IMR-90 (cell line): ENCODE results near the gene HUNK. TPM values are rescaled to one million over a fixed set of nuclear protein-coding genes. Genes with fewer than 3 reads are reported as not detected.

Experiments
- ATAC-seq: fragments of 200-7000 bp; cut with Tn5 transposase; 2 replicates; pipeline ENCODE4 v1.9.1; 2020; ENCODE audit warnings: low read depth, mild to moderate bottlenecking, moderate library complexity
- BruUV-seq: library from RNA; stranded (reverse); fragments of 400-500 nt; replicated peaks from 2 replicates; lab custom pipeline; 2021; lab: Mats Ljungman, UMichigan
- CTCF ChIA-PET: fragments of 300-600 bp; formaldehyde crosslinking; extraction: SDS; loops from one replicate; lab custom pipeline; 2021; ENCODE audit warnings: antibody characterized with exemption; lab: Yijun Ruan, JAX
- POLR2A ChIA-PET: fragments of 300-600 bp; sonication (Branson Sonifier 250); formaldehyde crosslinking; loops from one replicate; lab custom pipeline; 2022; ENCODE audit warnings: antibody characterized with exemption; ENCODE audit not compliant: unreplicated experiment; lab: Charles Lee
- DNase-seq: peaks from one replicate; pipeline ENCODE4 v3.0.0; 2013
- H2AFZ ChIP-seq: replicated peaks from 2 replicates; pipeline ENCODE3; 2013; ENCODE audit warnings: low read length, mild to moderate bottlenecking; ENCODE audit not compliant: poor library complexity
- H2AK5ac ChIP-seq: 2 replicates; pipeline ENCODE4 v1.6.1; 2013; ENCODE audit warnings: low read depth, low read length, inconsistent platforms
- H2AK9ac ChIP-seq: replicated peaks from 2 replicates; pipeline ENCODE3; 2013; ENCODE audit warnings: mild to moderate bottlenecking, low read depth, low read length, moderate library complexity; ENCODE audit not compliant: poor library complexity
- H2BK120ac ChIP-seq: 2 replicates; pipeline ENCODE4 v1.6.1; 2013; ENCODE audit warnings: low read depth, low read length, inconsistent platforms
- H2BK15ac ChIP-seq: 3 replicates; pipeline ENCODE4 v1.6.1; 2013; ENCODE audit warnings: low read depth, low read length, inconsistent platforms
- H2BK20ac ChIP-seq: 2 replicates; pipeline ENCODE4 v1.6.1; 2013; ENCODE audit warnings: low read depth, mild to moderate bottlenecking, inconsistent platforms, low read length, moderate library complexity
- H2BK5ac ChIP-seq: 2 replicates; pipeline ENCODE4 v1.6.1; 2013; ENCODE audit warnings: mild to moderate bottlenecking, low read depth, low read length, inconsistent platforms; ENCODE audit not compliant: poor library complexity, severe bottlenecking
- H3K14ac ChIP-seq: replicated peaks from 2 replicates; pipeline ENCODE4 v1.6.1; 2013; ENCODE audit warnings: low read depth, low read length, inconsistent platforms
- H3K18ac ChIP-seq: 2 replicates; pipeline ENCODE4 v1.6.1; 2013; ENCODE audit warnings: low read depth, low read length, control low read depth
- H3K23ac ChIP-seq: 2 replicates; pipeline ENCODE4 v1.6.1; 2013; ENCODE audit warnings: low read depth, low read length, inconsistent platforms
- H3K27ac ChIP-seq: 2 replicates; pipeline ENCODE4 v1.5.1; 2013; ENCODE audit warnings: mild to moderate bottlenecking, control low read depth, low read length; ENCODE audit not compliant: insufficient read depth
- H3K27me3 ChIP-seq: 2 replicates; pipeline ENCODE4 v1.6.1; 2013; ENCODE audit warnings: low read length; ENCODE audit not compliant: control insufficient read depth, insufficient read depth
- H3K36me3 ChIP-seq: 2 replicates; pipeline ENCODE4 v1.6.1; 2013; ENCODE audit warnings: low read length, mixed read lengths; ENCODE audit not compliant: control insufficient read depth, insufficient read depth
- H3K4ac ChIP-seq: 2 replicates; pipeline ENCODE4 v1.6.1; 2013; ENCODE audit warnings: low read depth, low read length, inconsistent platforms
- H3K4me1 ChIP-seq: 2 replicates; pipeline ENCODE4 v1.6.1; 2013; ENCODE audit warnings: low read length, mixed read lengths; ENCODE audit not compliant: control insufficient read depth, insufficient read depth
- H3K4me2 ChIP-seq: 2 replicates; pipeline ENCODE4 v1.6.1; 2013; ENCODE audit warnings: low read depth, mild to moderate bottlenecking, control low read depth, low read length, moderate library complexity
- H3K4me3 ChIP-seq: 2 replicates; pipeline ENCODE4 v1.5.1; 2013; ENCODE audit warnings: low read depth, mild to moderate bottlenecking, control low read depth, low read length, moderate library complexity; ENCODE audit not compliant: insufficient read depth
- H3K56ac ChIP-seq: 2 replicates; pipeline ENCODE4 v1.6.1; 2013; ENCODE audit warnings: low read length, inconsistent platforms; ENCODE audit not compliant: insufficient read depth; ENCODE audit errors: extremely low read depth
- H3K79me1 ChIP-seq, 2 experiments: 2 replicates each; pipeline ENCODE4 v1.6.1; 2013; ENCODE audit warnings: low read length in 2 of 2, inconsistent platforms in 1 of 2, low read depth in 1 of 2
- H3K9ac ChIP-seq: 2 replicates; pipeline ENCODE4 v1.6.1; 2013; ENCODE audit warnings: low read depth, low read length, control low read depth
- H3K9me1 ChIP-seq: 2 replicates; pipeline ENCODE4 v1.6.1; 2013; ENCODE audit warnings: low read length, inconsistent platforms; ENCODE audit not compliant: insufficient read depth
- H3K9me3 ChIP-seq: 2 replicates; pipeline ENCODE4 v1.6.1; 2013; ENCODE audit warnings: low read length; ENCODE audit not compliant: control insufficient read depth, insufficient read depth
- H4K20me1 ChIP-seq: 2 replicates; pipeline ENCODE4 v1.6.1; 2013; ENCODE audit warnings: low read length, inconsistent platforms; ENCODE audit not compliant: insufficient read depth
- H4K5ac ChIP-seq: 2 replicates; pipeline ENCODE4 v1.6.1; 2013; ENCODE audit warnings: mild to moderate bottlenecking, low read depth, low read length, control low read depth
- H4K8ac ChIP-seq, 2 experiments: 2 replicates each; pipeline ENCODE4 v1.6.1; 2013; ENCODE audit warnings: low read depth in 2 of 2, low read length in 2 of 2, control low read depth in 1 of 2, inconsistent platforms in 1 of 2
- H4K91ac ChIP-seq: 2 replicates; pipeline ENCODE4 v1.6.1; 2013; ENCODE audit warnings: low read depth, low read length, inconsistent platforms; ENCODE audit not compliant: insufficient read depth
- CEBPB ChIP-seq: IDR thresholded peaks from 2 replicates; pipeline ENCODE4 v1.6.1; 2012; ENCODE audit warnings: low read depth, low read length, improper control_type of control experiment
- ELK1 ChIP-seq: fragments of 150-350 bp; IDR thresholded peaks from 2 replicates; pipeline ENCODE4 v1.6.1; 2016; ENCODE audit warnings: low read depth, mild to moderate bottlenecking, low read length, moderate library complexity, borderline replicate concordance
- MAFK ChIP-seq: IDR thresholded peaks from 2 replicates; pipeline ENCODE4 v1.6.1; 2012; ENCODE audit warnings: low read depth, low read length, improper control_type of control experiment
- MXI1 ChIP-seq: IDR thresholded peaks from 2 replicates; pipeline ENCODE4 v1.6.1; 2012; ENCODE audit warnings: low read depth, mild to moderate bottlenecking, low read length, moderate library complexity, borderline replicate concordance
- RAD21 ChIP-seq: IDR thresholded peaks from 2 replicates; pipeline ENCODE4 v1.6.1; 2012; ENCODE audit warnings: low read length, improper control_type of control experiment
- SMC3 ChIP-seq: fragments of 150-350 bp; IDR thresholded peaks from 2 replicates; pipeline ENCODE4 v1.6.1; 2016; ENCODE audit warnings: low read depth, mild to moderate bottlenecking, antibody characterized with exemption, low read length, moderate library complexity
- USF2 ChIP-seq: fragments of 150-350 bp; IDR thresholded peaks from 2 replicates; pipeline ENCODE4 v1.6.1; 2017; ENCODE audit warnings: mild to moderate bottlenecking, antibody characterized with exemption, low read length, low read depth
- WGBS, 2 experiments: methylation state at CpG; one replicate each; pipeline versions ENCODE4 v1.1.5 to v1.1.7; 2013; ENCODE audit warnings: missing lambda C conversion rate in 2 of 2; ENCODE audit not compliant: insufficient read length in 1 of 2; ENCODE audit errors: extremely low coverage in 2 of 2; 5-methylcytosine and 5-hydroxymethylcytosine counted together
- dilution Hi-C: fragments of 300-500 bp; cut with HindIII; formaldehyde crosslinking; loops from one replicate; pipeline ENCODE4 v1.14.3; 2018; ENCODE audit warnings: low sequenced_read_pairs; ENCODE audit not compliant: unreplicated experiment
- in situ Hi-C: fragments of 300-500 bp; cut with MboI; formaldehyde crosslinking; loops from 3 replicates; pipeline ENCODE4 v1.14.3; 2019; ENCODE audit warnings: low sequenced_read_pairs, inconsistent platforms, mixed read lengths
- intact Hi-C: fragments of 100-400 bp; cut with micrococcal nuclease; formaldehyde crosslinking; loops from 2 replicates; pipeline ENCODE4 v1.10.0; 2022
- polyA plus RNA-seq, 3 experiments: library from polyadenylated mRNA; depleted of rRNA; stranded (reverse); fragments of >200 nt; gene quantifications; 2 replicates each; pipeline ENCODE4 v1.2.3, GENCODE V29; 2012; ENCODE audit warnings: low replicate concordance in 1 of 3
- total RNA-seq: library from RNA; depleted of rRNA; stranded (reverse); fragments of >200 nt; gene quantifications from 2 replicates; pipeline ENCODE4 v1.2.3, GENCODE V29; 2012
- TF ChIP-seq, protein P1 (sequence below): conservative IDR thresholded peaks from 2 replicates; pipeline ENCODE4 v1.5.1; 2012; ENCODE audit warnings: mild to moderate bottlenecking, low read depth, low read length, improper control_type of control experiment

Gene HUNK
- total and polyA plus RNA-seq, 2 of the 4 experiments (the other 2 are of a cell fraction): 1.0 to 2.0 TPM

- no peak overlapping the region for H2AK9ac ChIP-seq
- CTCF ChIA-PET: interaction anchor here (0.6 kb wide), 1 partner anchor 125 kb away, joined by 3 read pairs; no protein-coding TSS in a partner anchor
- no peak for ATAC-seq
- no peak overlapping the region for H3K23ac ChIP-seq
- no peak overlapping the region for H3K4me3 ChIP-seq
- dilution Hi-C loops: no loop called here
- intact Hi-C loops: no loop called here
- H3K27ac ChIP-seq: no peak overlapping the region
- no peak overlapping the region for H3K14ac ChIP-seq
- peaks cover 6% of the 10 kb centered on the region for H3K36me3 ChIP-seq
- in situ Hi-C loops: no loop called here
- no peaks in the 10 kb centered on the region; the same call in 1 of the 2 replicates for H3K4me1 ChIP-seq
- H3K79me1 ChIP-seq: no peaks in the 10 kb centered on the region
- H4K20me1 ChIP-seq: no peaks in the 10 kb centered on the region
- H2BK120ac ChIP-seq: no peak overlapping the region
- no peak overlapping the region for H2BK5ac ChIP-seq
- H3K4ac ChIP-seq: no peak overlapping the region
- H4K8ac ChIP-seq: no peak overlapping the region
- no peak overlapping the region for H2BK20ac ChIP-seq
- BruUV-seq: no TSS peak
- no peaks in the 10 kb centered on the region for H3K9me3 ChIP-seq
- no peak overlapping the region for H3K4me2 ChIP-seq
- DNase-seq: no peak
- no peak overlapping the region for H4K5ac ChIP-seq
- no peak overlapping the region for H4K91ac ChIP-seq
- no peaks in the 10 kb centered on the region for H3K27me3 ChIP-seq
- H3K18ac ChIP-seq: no peak overlapping the region
- TF ChIP-seq ELK1: no peak
- TF ChIP-seq SMC3: no peak
- TF ChIP-seq RAD21: no peak
- TF ChIP-seq MAFK: no peak
- no peak for TF ChIP-seq USF2
- no peak for TF ChIP-seq CEBPB
- TF ChIP-seq, protein P1, sequence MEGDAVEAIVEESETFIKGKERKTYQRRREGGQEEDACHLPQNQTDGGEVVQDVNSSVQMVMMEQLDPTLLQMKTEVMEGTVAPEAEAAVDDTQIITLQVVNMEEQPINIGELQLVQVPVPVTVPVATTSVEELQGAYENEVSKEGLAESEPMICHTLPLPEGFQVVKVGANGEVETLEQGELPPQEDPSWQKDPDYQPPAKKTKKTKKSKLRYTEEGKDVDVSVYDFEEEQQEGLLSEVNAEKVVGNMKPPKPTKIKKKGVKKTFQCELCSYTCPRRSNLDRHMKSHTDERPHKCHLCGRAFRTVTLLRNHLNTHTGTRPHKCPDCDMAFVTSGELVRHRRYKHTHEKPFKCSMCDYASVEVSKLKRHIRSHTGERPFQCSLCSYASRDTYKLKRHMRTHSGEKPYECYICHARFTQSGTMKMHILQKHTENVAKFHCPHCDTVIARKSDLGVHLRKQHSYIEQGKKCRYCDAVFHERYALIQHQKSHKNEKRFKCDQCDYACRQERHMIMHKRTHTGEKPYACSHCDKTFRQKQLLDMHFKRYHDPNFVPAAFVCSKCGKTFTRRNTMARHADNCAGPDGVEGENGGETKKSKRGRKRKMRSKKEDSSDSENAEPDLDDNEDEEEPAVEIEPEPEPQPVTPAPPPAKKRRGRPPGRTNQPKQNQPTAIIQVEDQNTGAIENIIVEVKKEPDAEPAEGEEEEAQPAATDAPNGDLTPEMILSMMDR: no peak
- no peak for TF ChIP-seq MXI1
- H2AFZ ChIP-seq: no peak overlapping the region
- POLR2A ChIA-PET: no interaction called here
- no peak overlapping the region for H3K9ac ChIP-seq
- H2AK5ac ChIP-seq: no peak overlapping the region
- H2BK15ac ChIP-seq: no peak overlapping the region
- 73% methylated on average over 3 of the region's 7 CpGs; no CpG with 5 or more reads in 1 of the 2 experiments for WGBS, 2 experiments
- H3K9me1 ChIP-seq: no peaks in the 10 kb centered on the region
- no peak overlapping the region for H3K56ac ChIP-seq
Observed at GRCh38 chr21:31967334-31967733, 94.5 kb downstream of the HUNK start.
